ENCODE data around the gene IFRD1. TPM values are rescaled to one million over a fixed set of nuclear protein-coding genes. Genes with fewer than 3 reads are reported as not detected.
"Not testable (repeated sequence)": the region's sequence is repeated elsewhere in the genome, so short reads cannot be mapped to it uniquely, and the experiment has no call there.

IFRD1 gene
- total and polyA plus RNA-seq, 5 donors = 24.1 to 51.7 (median 27.9) TPM

DNA sequence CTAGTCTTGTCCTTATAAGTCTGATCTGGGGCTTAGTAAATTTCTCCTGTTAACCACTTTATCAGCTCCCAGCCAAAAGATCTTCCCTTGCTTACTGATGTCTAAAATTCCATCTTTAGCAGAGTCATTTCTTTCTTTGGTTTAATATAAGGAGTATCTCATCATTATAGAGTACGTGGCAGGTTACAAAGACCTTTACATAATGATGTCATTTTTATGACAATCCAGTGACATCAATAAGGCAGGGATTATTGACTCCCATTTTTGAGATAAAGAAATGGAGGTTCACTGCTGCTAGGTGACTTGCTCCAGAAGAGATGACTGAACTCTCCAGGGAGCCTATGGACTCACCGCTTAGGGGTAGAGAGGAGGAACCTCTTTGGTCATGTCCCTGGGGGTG lies 8.1 kb upstream of the IFRD1 start:
- no peaks in the 10 kb centered on the region for H3K4me1 ChIP-seq (ENCODE audit: control insufficient read depth, insufficient read depth, low read length)
- 93% methylated on average over 2 of the region's 2 CpGs for WGBS
- ATAC-seq (no peak), DNase-seq (no peak)
- H3K9me3 ChIP-seq (ENCODE audit: control insufficient read depth, low read length) = no peaks in the 10 kb centered on the region
- H3K27me3 ChIP-seq (ENCODE audit: control insufficient read depth, insufficient read depth) = no peaks in the 10 kb centered on the region
- H3K27ac ChIP-seq (ENCODE audit: low read length) = no peak overlapping the region
- no peak overlapping the region for H3K4me3 ChIP-seq (ENCODE audit: low read length)
- intact Hi-C loops (cut with DNase I) = no loop called here

DNA sequence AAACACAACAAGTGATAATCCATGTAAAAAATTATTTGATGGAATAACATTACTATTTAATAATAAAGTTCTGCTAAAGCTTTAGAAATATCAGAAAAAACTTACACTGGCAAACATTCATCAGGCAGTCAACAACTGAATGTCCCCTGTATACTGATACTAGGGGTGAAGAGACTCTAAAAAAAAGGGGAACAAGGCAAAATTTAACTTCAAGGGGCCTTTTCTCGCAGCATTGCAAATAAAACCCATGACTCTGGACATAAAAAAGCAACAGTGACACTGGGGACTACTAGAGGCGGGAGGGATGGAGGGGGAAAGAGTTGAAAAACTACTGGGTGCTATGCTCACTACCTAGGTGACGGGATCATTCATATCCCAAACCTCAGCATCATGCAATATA lies 5.8 kb upstream of the IFRD1 start:
- WGBS = 89% methylated on average over 3 of the region's 3 CpGs
- intact Hi-C loops (cut with DNase I) = no loop called here
- Histone ChIP-seq H3K4me3 (ENCODE audit: low read length) (no peak overlapping the region), H3K4me1 (ENCODE audit: control insufficient read depth, insufficient read depth, low read length) (no peaks in the 10 kb centered on the region), H3K9me3 (ENCODE audit: control insufficient read depth, low read length) (no peaks in the 10 kb centered on the region), H3K27ac (ENCODE audit: low read length) (no peak overlapping the region), H3K27me3 (ENCODE audit: control insufficient read depth, insufficient read depth) (no peaks in the 10 kb centered on the region)
- ATAC-seq (no peak), DNase-seq (no peak)

DNA sequence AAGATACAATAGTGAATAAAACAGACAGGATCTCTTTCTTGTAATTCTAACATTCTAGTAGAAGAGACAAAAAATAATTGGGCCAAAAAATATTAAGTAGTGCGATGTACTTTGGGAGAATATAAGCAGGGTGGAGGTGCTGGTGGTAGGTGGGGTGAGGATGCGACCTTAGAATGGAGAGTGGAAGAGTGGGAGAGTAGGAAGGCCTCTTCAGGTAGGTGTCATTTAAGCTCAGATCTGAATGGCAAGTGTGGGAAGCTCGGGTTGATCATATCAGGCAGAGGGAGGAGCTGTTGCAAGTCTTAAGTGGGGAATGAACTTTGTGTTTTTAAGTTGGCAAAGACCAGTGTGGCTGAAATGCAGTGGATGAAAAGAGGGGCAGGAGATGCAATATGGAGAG lies 3.8 kb upstream of the IFRD1 start:
- intact Hi-C loops (cut with DNase I) = no loop called here
- no peaks in the 10 kb centered on the region for H3K9me3 ChIP-seq (ENCODE audit: control insufficient read depth, low read length)
- no peaks in the 10 kb centered on the region for H3K27me3 ChIP-seq (ENCODE audit: control insufficient read depth, insufficient read depth)
- no peak overlapping the region for H3K27ac ChIP-seq (ENCODE audit: low read length)
- WGBS = 82% methylated on average over 3 of the region's 3 CpGs
- H3K4me3 ChIP-seq (ENCODE audit: low read length) = no peak overlapping the region
- ATAC-seq = no peak
- H3K4me1 ChIP-seq (ENCODE audit: control insufficient read depth, insufficient read depth, low read length) = no peaks in the 10 kb centered on the region
- DNase-seq = no peak

DNA sequence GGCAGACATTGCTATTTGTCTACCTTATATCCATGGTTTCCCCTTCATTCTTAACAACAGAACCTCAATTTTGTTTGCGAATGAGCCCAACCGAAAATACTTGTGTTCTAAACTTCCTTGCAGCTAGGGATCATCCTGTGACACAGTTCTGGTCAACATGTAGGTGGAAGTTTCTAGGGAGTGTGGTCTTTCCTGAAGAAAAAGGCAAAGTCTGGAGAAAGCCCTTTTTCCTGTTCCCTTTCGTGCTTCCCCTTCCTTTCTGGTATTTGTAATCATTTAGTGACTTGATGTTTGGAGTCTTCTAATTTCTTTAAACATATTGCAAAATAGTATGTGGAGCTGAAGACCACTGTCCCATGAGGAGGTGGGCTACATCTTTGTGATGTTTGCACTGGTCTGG lies 2.9 kb upstream of the IFRD1 start:
- H3K27ac ChIP-seq (ENCODE audit: low read length) = no peak overlapping the region

DNA sequence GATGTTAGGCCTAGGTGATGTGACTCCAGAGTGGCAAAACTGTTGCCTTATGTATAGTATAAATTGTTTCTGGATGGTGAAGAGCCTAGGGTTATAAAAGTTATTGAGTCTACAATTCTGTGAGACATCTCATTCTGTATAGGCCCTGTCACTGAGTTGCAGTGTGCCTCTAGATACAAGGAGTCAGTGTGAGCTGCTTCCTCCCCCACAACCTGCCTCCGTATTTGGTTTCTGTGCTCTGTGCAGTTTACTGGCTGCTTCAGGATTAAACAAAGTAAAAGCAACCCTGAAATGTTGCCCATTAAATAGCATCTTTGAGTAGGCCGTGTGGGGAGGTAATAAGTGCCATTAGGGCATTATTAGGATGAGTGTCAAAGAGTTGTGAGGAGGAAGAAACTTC lies 1.9 kb upstream of the IFRD1 start:
- DNase-seq (no peak), ATAC-seq (no peak)
- no peaks in the 10 kb centered on the region for H3K9me3 ChIP-seq (ENCODE audit: control insufficient read depth, low read length)
- intact Hi-C loops (cut with DNase I) = no loop called here
- H3K4me3 ChIP-seq (ENCODE audit: low read length) = no peak overlapping the region
- peaks cover 2% of the 10 kb centered on the region for H3K4me1 ChIP-seq (ENCODE audit: control insufficient read depth, insufficient read depth, low read length)
- no peaks in the 10 kb centered on the region for H3K27me3 ChIP-seq (ENCODE audit: control insufficient read depth, insufficient read depth)
- 79% methylated on average over 2 of the region's 2 CpGs for WGBS
- H3K27ac ChIP-seq (ENCODE audit: low read length) = no peak overlapping the region

More for the DNA sequence above, 2.9 kb upstream of the IFRD1 start:
- no peak for ATAC-seq
- H3K9me3 ChIP-seq (ENCODE audit: control insufficient read depth, low read length) = no peaks in the 10 kb centered on the region
- H3K4me3 ChIP-seq (ENCODE audit: low read length) = no peak overlapping the region
- H3K4me1 ChIP-seq (ENCODE audit: control insufficient read depth, insufficient read depth, low read length) = peaks cover 2% of the 10 kb centered on the region
- no peaks in the 10 kb centered on the region for H3K27me3 ChIP-seq (ENCODE audit: control insufficient read depth, insufficient read depth)
- intact Hi-C loops (cut with DNase I) = no loop called here
- DNase-seq = no peak
- 70% methylated on average over 3 of the region's 3 CpGs for WGBS

DNA sequence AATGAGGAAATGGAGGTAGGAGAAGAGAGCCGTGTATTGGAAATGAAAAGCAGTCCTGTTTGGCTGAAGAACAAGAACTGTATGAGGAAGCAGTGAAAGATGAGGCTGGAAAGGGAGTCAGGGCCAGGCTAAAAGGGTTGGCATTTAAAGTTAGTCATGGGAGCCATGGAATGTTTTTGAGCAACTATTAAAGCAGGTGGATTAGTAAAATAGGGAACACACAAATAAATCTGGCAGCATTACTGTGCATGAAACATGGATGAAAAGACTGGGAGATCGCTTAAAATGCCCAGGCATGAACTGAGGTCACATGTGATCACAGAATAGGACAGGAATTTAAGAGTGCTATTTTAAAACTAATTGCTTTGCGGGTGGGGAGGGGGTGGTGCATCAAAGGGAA lies 1.4 kb upstream of the IFRD1 start:
- Histone ChIP-seq H3K27ac (ENCODE audit: low read length) (no peak overlapping the region), H3K27me3 (ENCODE audit: control insufficient read depth, insufficient read depth) (no peaks in the 10 kb centered on the region), H3K4me1 (ENCODE audit: control insufficient read depth, insufficient read depth, low read length) (peaks cover 2% of the 10 kb centered on the region), H3K9me3 (ENCODE audit: control insufficient read depth, low read length) (no peaks in the 10 kb centered on the region), H3K4me3 (ENCODE audit: low read length) (no peak overlapping the region)
- no peak for ATAC-seq
- DNase-seq = no peak
- intact Hi-C loops (cut with DNase I) = no loop called here
- 60% methylated on average over 3 of the region's 3 CpGs for WGBS

DNA sequence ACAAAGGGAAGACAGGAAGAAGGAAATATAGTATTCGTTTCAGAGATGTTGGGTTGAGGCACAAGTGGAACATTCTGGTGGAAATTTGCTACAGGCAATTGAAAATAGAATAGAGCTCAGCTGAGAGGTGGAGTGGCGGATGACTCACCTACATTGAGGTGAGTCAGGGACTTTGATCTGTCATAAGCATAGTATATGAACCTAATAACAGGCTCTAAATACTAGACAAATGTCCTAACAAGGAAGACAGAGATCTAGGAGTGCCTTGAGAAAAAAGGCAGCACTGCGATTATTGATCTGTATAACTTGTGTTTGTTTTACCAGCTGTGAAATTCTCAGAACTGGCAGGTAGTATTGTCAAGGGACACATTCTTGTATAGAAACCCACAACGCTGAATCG lies 907 bp upstream of the IFRD1 start:
- ATAC-seq (no peak), DNase-seq (no peak)
- 60% methylated on average over 5 of the region's 5 CpGs for WGBS
- intact Hi-C loops (cut with DNase I) = no loop called here
- H3K27me3 ChIP-seq (ENCODE audit: control insufficient read depth, insufficient read depth) = no peaks in the 10 kb centered on the region
- H3K9me3 ChIP-seq (ENCODE audit: control insufficient read depth, low read length) = no peaks in the 10 kb centered on the region
- H3K4me3 ChIP-seq (ENCODE audit: low read length) = peak overlapping the region; percentile 42
- H3K27ac ChIP-seq (ENCODE audit: low read length) = no peak overlapping the region
- peaks cover 2% of the 10 kb centered on the region for H3K4me1 ChIP-seq (ENCODE audit: control insufficient read depth, insufficient read depth, low read length)

DNA sequence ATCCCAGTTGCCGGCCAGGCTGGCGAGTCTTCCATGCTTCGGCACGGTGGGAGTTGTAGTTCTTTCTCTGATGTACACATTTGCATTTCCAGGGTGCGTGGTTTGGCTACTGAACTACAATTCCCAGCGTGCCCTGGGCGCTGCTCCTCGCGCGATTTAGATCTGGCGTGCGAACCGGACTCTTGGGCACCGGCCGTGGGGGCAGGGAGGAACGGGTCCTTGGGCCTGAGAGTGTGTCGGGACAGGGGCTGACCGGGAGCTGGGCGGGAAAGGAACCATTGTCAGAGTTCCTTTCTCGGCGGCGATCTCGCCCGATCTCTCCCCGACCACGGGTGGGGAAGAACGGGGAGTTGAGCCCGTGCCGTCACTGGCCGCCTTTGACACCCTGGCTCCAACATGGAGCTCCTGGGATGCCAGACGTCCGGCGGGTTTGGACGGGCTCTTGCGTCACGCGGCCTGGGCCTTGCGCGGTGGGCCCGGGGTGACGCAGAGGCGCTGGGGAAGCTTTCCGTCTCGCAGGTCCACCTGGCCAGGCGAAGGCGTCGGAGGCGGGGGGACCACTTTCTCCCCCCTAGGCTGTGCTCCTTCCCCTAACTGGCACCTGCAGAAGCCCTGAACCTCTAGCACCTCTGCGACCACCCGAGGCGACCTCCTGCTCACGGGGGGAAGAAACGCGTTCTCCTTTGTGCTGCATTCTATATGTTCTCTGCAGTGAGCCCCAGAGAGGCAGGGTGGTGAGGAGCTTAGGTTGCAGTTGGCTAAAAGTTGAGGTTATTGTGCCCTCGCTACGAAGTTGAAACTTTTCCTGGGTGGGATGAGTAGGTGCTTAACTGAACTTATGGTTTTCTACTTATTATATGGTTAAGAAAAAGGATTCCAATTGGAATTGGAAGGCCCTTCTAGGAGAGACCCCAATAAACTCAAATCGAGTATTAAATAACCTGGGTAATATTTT lies 824 bp downstream of the IFRD1 start:
- ATAC-seq (peak; percentile 94), DNase-seq (peak; percentile 95 to 98 (median 97))
- no peaks in the 10 kb centered on the region for H3K9me3 ChIP-seq (ENCODE audit: control insufficient read depth, low read length)
- H3K4me1 ChIP-seq (ENCODE audit: control insufficient read depth, insufficient read depth, low read length) = peaks cover 2% of the 10 kb centered on the region
- WGBS = under 1% methylated on average over 57 of the region's 57 CpGs
- intact Hi-C loops (cut with DNase I) = no loop called here
- H3K4me3 ChIP-seq (ENCODE audit: low read length) = peak overlapping the region; percentile 84
- H3K27me3 ChIP-seq (ENCODE audit: control insufficient read depth, insufficient read depth) = no peaks in the 10 kb centered on the region
- peak overlapping the region; percentile 94 for H3K27ac ChIP-seq (ENCODE audit: low read length)

DNA sequence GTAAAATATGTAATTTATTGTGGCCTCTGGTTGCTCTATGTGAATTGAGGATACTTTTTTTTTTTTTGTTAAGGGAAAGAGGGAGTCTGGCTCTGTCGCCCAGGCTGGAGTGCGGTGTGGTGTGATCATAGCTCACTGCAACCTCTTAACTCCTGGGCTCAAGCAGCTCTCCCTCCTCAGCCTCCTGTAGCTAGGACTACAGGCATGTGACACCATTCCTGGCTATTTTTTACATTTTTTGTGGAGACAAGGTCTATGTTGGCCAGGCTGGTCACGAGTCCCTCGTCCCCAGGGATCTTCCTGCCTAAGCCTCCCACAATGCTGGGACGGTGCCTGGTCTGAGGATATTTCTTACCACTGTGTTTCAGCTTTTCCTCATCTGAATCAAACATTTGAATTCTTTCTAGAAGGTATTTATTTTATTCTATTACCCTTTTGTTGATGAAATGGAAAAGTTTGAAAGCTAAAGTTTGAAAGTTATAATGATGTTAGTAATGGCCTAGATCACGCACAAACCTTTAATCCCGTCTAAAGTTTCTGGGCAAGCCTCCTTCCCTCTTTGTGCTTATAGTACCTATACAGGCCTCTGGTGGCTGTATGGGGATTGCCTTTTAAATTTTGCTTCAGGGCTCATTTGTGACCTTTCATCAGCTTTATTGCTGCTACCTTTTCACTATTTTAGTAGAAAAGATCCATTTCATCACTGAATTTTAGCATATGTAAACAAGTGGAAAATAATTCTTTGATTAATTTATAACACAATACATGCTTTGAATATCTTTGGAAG lies 2.0 kb downstream of the IFRD1 start:
- WGBS = 7% methylated on average over 7 of the region's 7 CpGs
- DNase-seq = peak; percentile 60 to 77 (median 68)
- peaks cover 2% of the 10 kb centered on the region for H3K4me1 ChIP-seq (ENCODE audit: control insufficient read depth, insufficient read depth, low read length)

DNA sequence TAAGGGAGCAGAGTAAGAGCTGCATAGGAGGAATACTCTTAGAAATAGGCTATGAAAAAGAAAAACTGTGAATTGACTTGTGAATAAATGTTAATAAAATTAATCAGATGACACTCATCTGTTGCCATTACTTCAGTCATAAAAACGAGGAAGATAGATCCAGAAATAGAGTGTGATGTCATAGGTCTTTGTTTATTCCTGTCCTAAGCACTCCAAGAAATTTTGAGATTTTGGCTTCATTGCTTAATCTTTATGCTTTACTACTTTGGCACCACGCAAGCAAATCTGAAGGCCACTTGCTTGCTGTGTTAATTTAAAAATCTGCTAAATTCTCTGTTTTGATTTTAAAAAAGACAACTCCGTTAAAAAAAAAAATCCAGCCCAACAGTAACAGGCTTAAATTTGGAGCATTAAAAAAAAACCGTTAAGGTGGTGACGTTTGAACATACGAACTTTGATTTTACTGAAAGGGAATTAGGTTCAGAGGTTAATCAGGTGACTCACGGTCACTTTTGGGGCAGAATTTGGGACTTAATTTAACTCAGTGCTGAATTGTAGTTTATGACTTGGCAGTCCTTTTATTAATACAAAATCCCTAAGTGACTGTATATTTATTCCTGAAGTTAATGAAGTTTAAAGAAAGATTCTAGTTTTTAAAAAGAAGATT lies 3.4 kb downstream of the IFRD1 start:
- 14% methylated on average over 7 of the region's 7 CpGs for WGBS
- Histone ChIP-seq H3K27ac (ENCODE audit: low read length) (no peak overlapping the region), H3K4me3 (ENCODE audit: low read length) (peak overlapping the region; percentile 36), H3K9me3 (ENCODE audit: control insufficient read depth, low read length) (no peaks in the 10 kb centered on the region), H3K4me1 (ENCODE audit: control insufficient read depth, insufficient read depth, low read length) (peaks cover 2% of the 10 kb centered on the region), H3K27me3 (ENCODE audit: control insufficient read depth, insufficient read depth) (no peaks in the 10 kb centered on the region)
- ATAC-seq = no peak
- no peak for DNase-seq
- intact Hi-C loops (cut with DNase I) = no loop called here

More for the DNA sequence above, 2.0 kb downstream of the IFRD1 start:
- no peaks in the 10 kb centered on the region for H3K27me3 ChIP-seq (ENCODE audit: control insufficient read depth, insufficient read depth)
- no peaks in the 10 kb centered on the region for H3K9me3 ChIP-seq (ENCODE audit: control insufficient read depth, low read length)
- peak in 1 of 2 donors; percentile 0 for ATAC-seq
- peak overlapping the region; percentile 98 for H3K27ac ChIP-seq (ENCODE audit: low read length)
- peak overlapping the region; percentile 84 for H3K4me3 ChIP-seq (ENCODE audit: low read length)
- intact Hi-C loops (cut with DNase I) = no loop called here

DNA sequence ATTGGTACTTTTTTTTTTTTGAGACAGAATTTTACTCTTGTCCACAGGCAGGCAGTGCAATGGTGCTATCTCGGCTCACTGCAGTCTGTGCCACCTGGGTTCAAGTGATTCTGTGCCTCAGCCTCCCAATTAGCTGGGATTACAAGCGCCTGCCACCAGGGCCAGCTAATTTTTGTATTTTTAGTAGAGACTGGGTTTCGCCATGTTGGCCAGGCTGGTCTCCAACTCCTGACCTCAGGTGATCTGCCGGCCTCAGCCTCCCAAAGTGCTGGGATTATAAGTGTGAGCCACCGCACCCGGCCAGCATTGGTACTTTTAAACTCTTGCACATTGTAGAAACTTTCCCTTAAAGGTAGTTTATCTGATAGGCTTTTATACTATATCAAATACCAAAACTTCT lies 3.9 kb downstream of the IFRD1 start:
- H3K4me3 ChIP-seq (ENCODE audit: low read length); intact Hi-C loops (cut with DNase I); ATAC-seq; H3K9me3 ChIP-seq (ENCODE audit: control insufficient read depth, low read length); H3K4me1 ChIP-seq (ENCODE audit: control insufficient read depth, insufficient read depth, low read length); H3K27me3 ChIP-seq (ENCODE audit: control insufficient read depth, insufficient read depth): not testable (repeated sequence)
- peak overlapping the region; percentile 57 for H3K27ac ChIP-seq (ENCODE audit: low read length)
- peak in 1 of 3 donors; percentile 38 for DNase-seq
- 81% methylated on average over 6 of the region's 6 CpGs for WGBS
